WTC11 (cell line): ENCODE results near the gene RNF4. TPM values are rescaled to one million over a fixed set of nuclear protein-coding genes. Genes with fewer than 3 reads are reported as not detected.

Experiments
- ATAC-seq: fragments of 200-7000 bp; cut with Tn5 transposase; 2 replicates; pipeline ENCODE4 v1.10.0; 2021; ENCODE audit warnings: mild to moderate bottlenecking, moderate library complexity
- CTCF ChIA-PET: fragments of 300-600 bp; sonication (Branson Sonifier 250); formaldehyde crosslinking; loops from one replicate; lab custom pipeline; 2021; ENCODE audit warnings: antibody characterized with exemption; lab: Charles Lee
- POLR2A ChIA-PET: fragments of 350-600 bp; sonication (Branson Sonifier 250); formaldehyde crosslinking; loops from one replicate; lab custom pipeline; 2021; ENCODE audit warnings: antibody characterized with exemption; lab: Charles Lee
- DNase-seq: peaks from one replicate; pipeline ENCODE4 v3.0.0; 2021; ENCODE audit warnings: low spot score
- H3K27ac Mint-ChIP-seq: 2 replicates; pipeline ENCODE4 v1.8.0; 2021; ENCODE audit warnings: mixed read lengths
- H3K27me3 Mint-ChIP-seq: 2 replicates; pipeline ENCODE4 v1.8.0; 2021; ENCODE audit warnings: low read depth, mild to moderate bottlenecking, moderate library complexity, mixed read lengths
- H3K36me3 Mint-ChIP-seq: 2 replicates; pipeline ENCODE4 v1.8.0; 2021; ENCODE audit warnings: mixed read lengths
- H3K4me1 Mint-ChIP-seq: 2 replicates; pipeline ENCODE4 v1.8.0; 2022; ENCODE audit warnings: mixed read lengths
- H3K4me3 Mint-ChIP-seq: 2 replicates; pipeline ENCODE4 v1.8.0; 2021; ENCODE audit warnings: mild to moderate bottlenecking, moderate library complexity, mixed read lengths
- H3K9me3 Mint-ChIP-seq: 2 replicates; pipeline ENCODE4 v1.8.0; 2021; ENCODE audit warnings: mixed read lengths
- ERG ChIP-seq: fragments of 250-450 bp; sonication (Bioruptor Pico); IDR thresholded peaks from 2 replicates; pipeline ENCODE4 v1.8.0; 2021; ENCODE audit warnings: mild to moderate bottlenecking
- GABPB1 ChIP-seq: sonication (generic); formaldehyde crosslinking; IDR thresholded peaks from 2 replicates; pipeline ENCODE4 v1.8.1; 2023; ENCODE audit warnings: mild to moderate bottlenecking, missing genetic modification reagents
- GRHL2 ChIP-seq: fragments of 250-450 bp; sonication (Bioruptor Pico); IDR thresholded peaks from 2 replicates; pipeline ENCODE4 v1.8.0; 2022; ENCODE audit warnings: mild to moderate bottlenecking, moderate library complexity; ENCODE audit not compliant: insufficient replicate concordance, severe bottlenecking
- PRDM15 ChIP-seq: sonication (generic); formaldehyde crosslinking; IDR thresholded peaks from 2 replicates; pipeline ENCODE4 v1.8.0; 2022; ENCODE audit warnings: missing genetic modification reagents
- ZBTB43 ChIP-seq: sonication (generic); formaldehyde crosslinking; IDR thresholded peaks from 2 replicates; pipeline ENCODE4 v1.8.1; 2023; ENCODE audit warnings: mild to moderate bottlenecking, missing genetic modification reagents
- ZNF423 ChIP-seq: fragments of 250-450 bp; sonication (Bioruptor Pico); IDR thresholded peaks from 2 replicates; pipeline ENCODE4 v2.1.2; 2022; ENCODE audit warnings: mild to moderate bottlenecking, moderate library complexity
- total RNA-seq: library from RNA; stranded (reverse); gene quantifications from 3 replicates; pipeline ENCODE4 v1.2.3, GENCODE V29; 2021
- TF ChIP-seq, protein P1 (sequence below): sonication (generic); formaldehyde crosslinking; IDR thresholded peaks from 2 replicates; pipeline ENCODE4 v1.8.1; 2022; ENCODE audit warnings: missing genetic modification reagents, borderline replicate concordance
- TF ChIP-seq, protein P2 (sequence below): sonication (generic); formaldehyde crosslinking; IDR thresholded peaks from 2 replicates; pipeline ENCODE4 v1.8.1; 2023; ENCODE audit warnings: mild to moderate bottlenecking, missing genetic modification reagents, borderline replicate concordance
- TF ChIP-seq, protein P3 (sequence below): fragments of 200-600 bp; IDR thresholded peaks from 2 replicates; pipeline ENCODE4 v1.8.0; 2022; ENCODE audit warnings: antibody characterized with exemption

The RNF4 gene
- total RNA-seq, 1 experiment from 2014 or later = 87.3 TPM

GRCh38 chr4:2434420-2434819 is 34.5 kb upstream of the RNF4 start:
- Mint-ChIP-seq H3K9me3 (peaks cover 7% of the 10 kb centered on the region), H3K4me3 (no peak overlapping the region), H3K27ac (no peak overlapping the region; the same call in 1 of the 2 replicates), H3K27me3 (no peaks in the 10 kb centered on the region), H3K4me1 (no peaks in the 10 kb centered on the region), H3K36me3 (no peaks in the 10 kb centered on the region)
- ATAC-seq (no peak), DNase-seq (no peak)
- POLR2A ChIA-PET = no interaction called here
- CTCF ChIA-PET = interaction anchor here (1.0 to 1.9 kb wide), 5 partner anchors 12 to 214 kb away, joined by 3 to 8 read pairs (median 4); partner anchors contain the start of genes CFAP99 and ZFYVE28
- TF ChIP-seq, protein P1, sequence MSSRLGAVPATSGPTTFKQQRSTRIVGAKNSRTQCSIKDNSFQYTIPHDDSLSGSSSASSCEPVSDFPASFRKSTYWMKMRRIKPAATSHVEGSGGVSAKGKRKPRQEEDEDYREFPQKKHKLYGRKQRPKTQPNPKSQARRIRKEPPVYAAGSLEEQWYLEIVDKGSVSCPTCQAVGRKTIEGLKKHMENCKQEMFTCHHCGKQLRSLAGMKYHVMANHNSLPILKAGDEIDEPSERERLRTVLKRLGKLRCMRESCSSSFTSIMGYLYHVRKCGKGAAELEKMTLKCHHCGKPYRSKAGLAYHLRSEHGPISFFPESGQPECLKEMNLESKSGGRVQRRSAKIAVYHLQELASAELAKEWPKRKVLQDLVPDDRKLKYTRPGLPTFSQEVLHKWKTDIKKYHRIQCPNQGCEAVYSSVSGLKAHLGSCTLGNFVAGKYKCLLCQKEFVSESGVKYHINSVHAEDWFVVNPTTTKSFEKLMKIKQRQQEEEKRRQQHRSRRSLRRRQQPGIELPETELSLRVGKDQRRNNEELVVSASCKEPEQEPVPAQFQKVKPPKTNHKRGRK (CRISPR knock-in tag) = no peak
- TF ChIP-seq PRDM15 (CRISPR knock-in tag) (no peak), ZNF423 (CRISPR knock-in tag) (peak; percentile 61)
- TF ChIP-seq, protein P2, sequence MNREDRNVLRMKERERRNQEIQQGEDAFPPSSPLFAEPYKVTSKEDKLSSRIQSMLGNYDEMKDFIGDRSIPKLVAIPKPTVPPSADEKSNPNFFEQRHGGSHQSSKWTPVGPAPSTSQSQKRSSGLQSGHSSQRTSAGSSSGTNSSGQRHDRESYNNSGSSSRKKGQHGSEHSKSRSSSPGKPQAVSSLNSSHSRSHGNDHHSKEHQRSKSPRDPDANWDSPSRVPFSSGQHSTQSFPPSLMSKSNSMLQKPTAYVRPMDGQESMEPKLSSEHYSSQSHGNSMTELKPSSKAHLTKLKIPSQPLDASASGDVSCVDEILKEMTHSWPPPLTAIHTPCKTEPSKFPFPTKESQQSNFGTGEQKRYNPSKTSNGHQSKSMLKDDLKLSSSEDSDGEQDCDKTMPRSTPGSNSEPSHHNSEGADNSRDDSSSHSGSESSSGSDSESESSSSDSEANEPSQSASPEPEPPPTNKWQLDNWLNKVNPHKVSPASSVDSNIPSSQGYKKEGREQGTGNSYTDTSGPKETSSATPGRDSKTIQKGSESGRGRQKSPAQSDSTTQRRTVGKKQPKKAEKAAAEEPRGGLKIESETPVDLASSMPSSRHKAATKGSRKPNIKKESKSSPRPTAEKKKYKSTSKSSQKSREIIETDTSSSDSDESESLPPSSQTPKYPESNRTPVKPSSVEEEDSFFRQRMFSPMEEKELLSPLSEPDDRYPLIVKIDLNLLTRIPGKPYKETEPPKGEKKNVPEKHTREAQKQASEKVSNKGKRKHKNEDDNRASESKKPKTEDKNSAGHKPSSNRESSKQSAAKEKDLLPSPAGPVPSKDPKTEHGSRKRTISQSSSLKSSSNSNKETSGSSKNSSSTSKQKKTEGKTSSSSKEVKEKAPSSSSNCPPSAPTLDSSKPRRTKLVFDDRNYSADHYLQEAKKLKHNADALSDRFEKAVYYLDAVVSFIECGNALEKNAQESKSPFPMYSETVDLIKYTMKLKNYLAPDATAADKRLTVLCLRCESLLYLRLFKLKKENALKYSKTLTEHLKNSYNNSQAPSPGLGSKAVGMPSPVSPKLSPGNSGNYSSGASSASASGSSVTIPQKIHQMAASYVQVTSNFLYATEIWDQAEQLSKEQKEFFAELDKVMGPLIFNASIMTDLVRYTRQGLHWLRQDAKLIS (CRISPR knock-in tag) = no peak

DNA sequence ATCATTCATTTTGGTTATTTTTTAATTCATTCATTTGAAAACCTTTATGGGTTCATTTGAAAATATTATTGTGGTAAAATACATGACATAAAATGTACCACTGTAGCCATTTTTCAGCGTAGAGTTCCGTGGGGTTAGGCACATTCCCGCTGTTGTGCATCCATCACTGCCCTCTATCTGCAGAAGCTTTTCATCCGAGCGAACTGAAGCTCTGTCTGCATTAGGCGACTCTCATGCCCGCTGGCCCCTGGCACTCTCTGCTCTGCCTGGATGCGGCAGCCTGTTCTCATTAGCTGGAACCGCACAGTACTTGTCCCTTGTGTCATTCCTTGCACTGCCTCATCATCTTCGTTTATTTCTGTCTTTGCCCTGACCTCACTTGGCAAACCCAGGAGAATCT is 32.6 kb upstream of the RNF4 start:
- ChIA-PET POLR2A (no interaction called here), CTCF (interaction anchor here (0.6 to 4.5 kb wide), 13 partner anchors 9 to 216 kb away, joined by 3 to 21 read pairs (median 3); partner anchors contain the start of genes CFAP99, RNF4 and ZFYVE28)
- Mint-ChIP-seq H3K36me3 (no peaks in the 10 kb centered on the region), H3K27me3 (no peaks in the 10 kb centered on the region), H3K4me1 (no peaks in the 10 kb centered on the region), H3K4me3 (no peak overlapping the region), H3K27ac (no peak overlapping the region), H3K9me3 (peaks cover 5% of the 10 kb centered on the region)
- no peak for TF ChIP-seq ZBTB43 (CRISPR knock-in tag)
- TF ChIP-seq GABPB1 = no peak
- TF ChIP-seq, protein P3, sequence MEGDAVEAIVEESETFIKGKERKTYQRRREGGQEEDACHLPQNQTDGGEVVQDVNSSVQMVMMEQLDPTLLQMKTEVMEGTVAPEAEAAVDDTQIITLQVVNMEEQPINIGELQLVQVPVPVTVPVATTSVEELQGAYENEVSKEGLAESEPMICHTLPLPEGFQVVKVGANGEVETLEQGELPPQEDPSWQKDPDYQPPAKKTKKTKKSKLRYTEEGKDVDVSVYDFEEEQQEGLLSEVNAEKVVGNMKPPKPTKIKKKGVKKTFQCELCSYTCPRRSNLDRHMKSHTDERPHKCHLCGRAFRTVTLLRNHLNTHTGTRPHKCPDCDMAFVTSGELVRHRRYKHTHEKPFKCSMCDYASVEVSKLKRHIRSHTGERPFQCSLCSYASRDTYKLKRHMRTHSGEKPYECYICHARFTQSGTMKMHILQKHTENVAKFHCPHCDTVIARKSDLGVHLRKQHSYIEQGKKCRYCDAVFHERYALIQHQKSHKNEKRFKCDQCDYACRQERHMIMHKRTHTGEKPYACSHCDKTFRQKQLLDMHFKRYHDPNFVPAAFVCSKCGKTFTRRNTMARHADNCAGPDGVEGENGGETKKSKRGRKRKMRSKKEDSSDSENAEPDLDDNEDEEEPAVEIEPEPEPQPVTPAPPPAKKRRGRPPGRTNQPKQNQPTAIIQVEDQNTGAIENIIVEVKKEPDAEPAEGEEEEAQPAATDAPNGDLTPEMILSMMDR = no peak
- no peak for TF ChIP-seq ERG (CRISPR knock-in tag)
- no peak for TF ChIP-seq GRHL2 (CRISPR knock-in tag)
- ATAC-seq = peak; percentile 30; the same call in 1 of the 2 replicates
- DNase-seq = no peak
